Esophagus mucosa (tissue), 1 donor: Measurements from ENCODE around the gene DCANP1. TPM values are rescaled to one million over a fixed set of nuclear protein-coding genes. Genes with fewer than 3 reads are reported as not detected.

ENCODE experiments used
- ATAC-seq: fragments of 200-7000 bp; cut with Tn5 transposase; one replicate; pipeline ENCODE4 v1.9.1; 2020
- total RNA-seq: library from RNA; stranded (reverse); gene quantifications from one replicate; pipeline ENCODE4 v1.2.4, GENCODE V29; 2023
- donor health status: DM: yes; HTN: yes; CAD: no.

The DCANP1 gene
- total RNA-seq, 1 donor from 2014 or later, result not detected

DNA sequence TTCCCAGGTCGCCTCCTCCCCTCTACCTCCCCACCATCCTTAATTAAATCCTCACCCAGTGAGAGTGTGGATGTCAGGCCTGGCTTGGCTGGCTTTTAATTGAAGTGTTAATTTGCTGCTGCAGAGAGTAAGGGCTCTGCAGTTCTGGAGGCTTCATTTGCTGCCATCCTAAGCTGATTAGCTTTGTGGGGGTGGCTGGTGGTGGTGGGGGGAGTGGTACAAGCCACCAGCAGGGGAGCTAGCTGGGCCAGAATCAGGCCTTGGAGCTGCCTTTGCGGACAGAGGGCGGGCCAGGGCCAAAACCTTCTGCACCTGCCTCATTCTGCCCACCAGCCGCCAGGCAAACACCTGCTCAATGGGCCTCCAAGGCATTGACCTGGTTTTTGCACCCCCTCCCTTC, 31.8 kb upstream of the DCANP1 start:
- no peak for ATAC-seq

DNA sequence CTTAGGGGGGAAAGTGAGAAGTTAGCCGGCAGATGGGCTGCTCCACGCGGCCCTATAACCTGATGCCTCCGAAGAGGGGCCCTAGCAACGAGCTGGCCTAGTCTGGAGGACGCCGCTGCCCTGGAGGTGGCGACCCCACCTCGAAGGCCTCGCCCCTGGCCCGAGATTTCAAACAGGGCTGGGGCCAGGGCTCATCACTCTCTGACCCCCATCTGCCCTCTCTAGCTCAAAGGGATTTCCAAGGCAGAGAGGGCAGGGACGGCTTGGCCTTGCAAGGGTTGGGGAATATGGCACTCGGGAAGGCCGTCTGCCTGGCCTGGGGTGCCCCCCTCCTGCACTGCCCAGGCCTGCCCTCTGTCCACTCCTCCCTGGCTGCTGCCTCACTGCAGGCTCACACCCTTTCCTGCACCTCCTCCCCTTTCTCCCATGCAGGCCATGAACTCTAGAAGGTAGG, 30.5 kb upstream of the DCANP1 start:
- ATAC-seq, result peak; percentile 8

GRCh38 chr5:135476615-135477581, 29.8 kb upstream of the DCANP1 start:
- no peak for ATAC-seq

- ATAC-seq, result no peak
Measured at GRCh38 chr5:135473956-135474670, 27.0 kb upstream of the DCANP1 start.

- ATAC-seq, result no peak
Measured at GRCh38 chr5:135472141-135472540, 25.0 kb upstream of the DCANP1 start.

DNA sequence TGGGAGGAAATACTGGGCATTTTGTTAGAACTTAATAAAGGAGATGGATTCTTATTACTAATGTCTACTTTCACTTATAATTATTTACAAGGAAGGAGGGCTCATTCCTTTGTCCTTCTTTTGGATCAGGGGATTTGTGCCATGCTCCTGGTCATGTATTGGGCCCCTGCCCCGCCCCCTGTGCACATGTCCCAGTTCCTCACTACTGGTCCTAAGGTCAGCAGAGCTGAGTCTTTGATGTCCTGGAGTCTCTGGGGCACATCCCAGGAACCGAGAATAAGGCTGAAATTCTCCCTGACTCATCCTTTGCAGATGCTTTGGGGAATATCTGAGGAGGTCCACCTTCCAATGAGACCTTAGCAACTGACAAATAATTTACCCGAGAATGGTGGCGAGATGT, 24.6 kb upstream of the DCANP1 start:
- no peak for ATAC-seq

DNA sequence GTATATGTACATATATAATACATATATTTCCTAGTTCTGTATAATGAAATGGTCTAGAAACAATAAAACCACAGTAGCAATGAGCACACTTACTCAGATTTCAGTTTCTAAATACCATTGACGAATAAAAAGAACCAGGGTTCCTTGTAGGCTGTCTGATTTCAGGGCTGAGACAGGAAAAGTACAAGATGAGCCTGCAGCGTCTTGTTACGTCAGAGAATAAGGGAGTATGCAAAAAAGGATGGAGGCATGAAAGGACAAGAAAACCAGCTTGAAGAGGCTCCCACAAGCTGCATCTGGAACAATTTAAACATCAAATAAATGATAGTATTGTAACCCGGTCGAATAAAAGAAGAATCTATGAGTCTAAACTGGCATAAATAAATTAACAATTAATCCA, 22.8 kb upstream of the DCANP1 start:
- no peak for ATAC-seq

GRCh38 chr5:135468541-135468940, 21.4 kb upstream of the DCANP1 start:
- no peak for ATAC-seq

GRCh38 chr5:135467871-135468485, 20.8 kb upstream of the DCANP1 start:
- no peak for ATAC-seq

DNA sequence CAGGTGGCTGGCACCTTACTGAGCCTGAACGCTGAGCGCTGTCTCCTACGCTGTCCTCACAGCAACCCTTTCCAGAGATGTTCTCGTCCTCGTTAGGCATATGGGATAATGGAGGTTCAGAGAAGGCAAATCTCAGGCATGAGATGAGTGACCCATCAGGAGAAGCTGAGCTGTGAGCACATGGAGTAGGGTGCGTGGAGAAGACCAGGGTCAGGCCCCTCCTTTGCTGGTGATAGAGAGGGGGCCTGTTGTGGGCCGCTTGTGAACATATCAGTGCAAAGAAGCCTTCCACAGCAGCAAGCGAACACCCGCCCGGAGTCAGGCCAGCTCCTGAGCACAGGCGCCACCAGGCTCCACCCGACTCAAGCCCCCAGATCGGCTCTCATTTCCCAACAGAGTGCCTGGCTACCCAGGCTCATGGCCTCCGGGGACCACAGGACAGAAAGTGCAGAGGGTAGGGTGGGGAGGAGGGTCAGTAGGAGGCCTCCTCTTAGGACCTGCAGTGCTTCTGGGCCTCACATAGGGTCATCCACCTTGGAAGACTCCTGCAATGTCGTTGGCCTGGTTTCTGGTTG, 20.0 kb upstream of the DCANP1 start:
- no peak for ATAC-seq

GRCh38 chr5:135466178-135467050, 19.3 kb upstream of the DCANP1 start:
- ATAC-seq, result peak; percentile 84

DNA sequence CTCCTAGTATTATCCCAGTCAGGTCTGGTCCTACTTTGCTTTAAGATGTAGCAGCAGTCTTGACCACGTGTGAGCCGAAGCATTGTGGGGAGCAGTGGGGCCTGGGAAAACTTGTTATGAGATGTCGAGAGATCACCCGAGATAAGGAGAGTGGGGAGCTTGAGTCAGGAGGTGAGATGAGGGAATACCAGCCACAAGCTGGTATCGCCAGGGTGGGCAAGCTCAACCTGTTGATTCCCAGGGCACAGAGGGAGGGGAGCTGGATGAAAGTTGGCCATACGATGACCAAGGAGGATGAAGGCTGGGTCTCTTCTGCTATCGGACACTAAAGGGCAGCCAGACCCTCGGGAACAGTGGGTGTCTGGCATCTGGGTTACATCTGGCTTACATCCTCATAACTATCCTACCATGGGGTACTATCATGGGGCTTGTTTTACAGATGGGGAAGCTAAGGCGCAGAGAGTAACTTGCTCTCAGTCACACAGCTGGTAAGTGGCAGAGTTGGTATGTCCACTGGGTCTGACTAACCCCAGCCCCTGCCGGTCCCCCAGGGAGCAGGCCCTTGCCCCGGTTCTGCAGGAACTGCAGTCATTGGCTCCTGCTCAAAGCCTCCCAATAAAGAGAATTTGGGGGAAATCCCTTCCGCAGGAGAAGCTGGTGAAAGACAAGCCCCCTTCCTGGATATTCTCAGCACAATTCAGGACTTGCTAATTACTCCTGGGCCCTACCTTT, 18.4 kb upstream of the DCANP1 start:
- ATAC-seq, result no peak

- peak; percentile 19 for ATAC-seq
Measured at GRCh38 chr5:135462304-135462703, 15.2 kb upstream of the DCANP1 start.

DNA sequence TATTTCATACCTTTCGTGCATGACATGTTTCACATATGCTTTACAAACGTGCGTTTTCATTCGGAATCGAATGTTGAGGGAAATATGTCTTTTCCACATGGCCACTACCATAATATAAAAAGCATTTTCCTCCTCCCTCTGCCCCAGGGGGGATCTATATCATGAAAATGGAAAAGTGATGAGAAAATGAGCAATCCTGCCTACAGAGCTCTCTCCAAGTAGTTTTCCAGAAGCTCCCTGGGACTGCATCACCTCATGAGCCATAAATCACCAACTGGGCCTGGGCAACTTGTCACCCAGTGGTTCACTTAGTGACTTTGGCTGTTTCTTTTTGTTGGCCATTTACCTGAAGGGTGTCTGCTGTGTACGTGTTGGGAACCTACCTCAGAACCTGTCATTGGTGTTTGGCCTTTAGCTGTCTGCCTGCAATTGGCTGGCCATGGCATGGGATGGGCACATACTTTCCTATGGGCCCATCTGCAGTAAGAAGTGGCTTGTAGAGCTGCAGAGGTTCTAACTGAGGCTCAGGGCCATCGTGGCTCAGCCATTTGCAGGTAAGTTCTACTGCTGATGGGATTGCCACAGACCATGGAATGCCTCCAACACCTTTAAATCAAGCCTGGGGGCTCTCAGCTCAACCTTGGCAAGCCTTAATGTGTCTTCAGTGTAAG, 14.5 kb upstream of the DCANP1 start:
- no peak for ATAC-seq

DNA sequence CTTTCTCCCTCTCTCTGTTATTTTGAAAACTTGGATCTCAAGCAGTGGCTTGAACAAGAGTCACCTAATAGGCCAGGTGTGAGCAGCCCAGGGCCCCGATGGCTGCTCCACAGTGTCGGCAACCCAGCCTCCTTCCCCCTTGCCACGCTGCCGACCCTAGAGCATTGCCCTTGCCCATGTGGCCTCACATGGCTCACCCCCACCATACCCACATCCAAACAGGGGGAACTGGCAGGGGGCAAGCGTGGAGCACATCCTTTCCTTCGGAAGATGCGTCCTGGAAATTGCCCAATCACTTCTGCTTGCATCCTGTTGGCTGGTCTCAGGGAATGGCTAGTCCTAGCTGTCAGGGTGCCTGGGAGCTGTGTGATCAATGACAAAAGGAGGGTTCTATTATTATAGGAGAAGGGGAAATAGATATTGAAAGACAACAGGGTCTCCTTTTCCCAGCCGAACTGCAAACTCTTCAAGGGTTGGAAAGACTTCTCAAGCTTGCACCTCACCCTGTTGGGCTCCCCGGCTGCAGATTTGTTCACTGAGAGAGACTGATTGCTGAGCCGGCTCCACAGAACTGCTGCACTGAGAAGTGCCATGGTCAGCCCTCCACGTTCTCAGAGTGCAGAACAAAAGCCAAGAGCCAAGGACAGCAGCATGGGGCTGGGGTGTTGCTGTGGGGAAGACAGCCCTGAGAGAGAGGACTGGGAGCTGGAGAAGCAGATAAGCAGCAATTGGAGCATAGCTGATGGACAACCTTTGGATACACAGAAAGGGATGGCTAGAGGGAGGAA, 13.3 kb upstream of the DCANP1 start:
- no peak for ATAC-seq

DNA sequence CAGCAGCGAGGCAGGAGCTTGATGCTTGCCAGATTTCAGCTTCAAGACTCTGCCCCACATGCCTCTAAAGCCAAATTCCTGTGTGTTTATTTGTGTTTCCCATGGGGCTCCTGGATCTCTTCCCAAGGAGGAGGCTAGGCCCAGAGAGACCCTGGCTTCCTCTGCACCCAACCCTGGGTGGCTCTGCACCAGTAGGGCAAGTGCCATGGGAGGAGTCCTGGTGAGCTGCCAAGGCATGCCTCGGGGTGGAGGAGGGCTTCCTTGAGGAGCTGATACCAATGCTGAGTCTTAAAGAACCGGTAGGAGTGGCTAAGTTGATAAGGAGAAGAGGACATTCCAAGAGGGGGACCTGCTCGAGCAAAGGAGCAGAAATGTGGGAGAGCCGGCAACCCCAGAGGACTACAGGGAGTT, 11.8 kb upstream of the DCANP1 start:
- ATAC-seq, result no peak

DNA sequence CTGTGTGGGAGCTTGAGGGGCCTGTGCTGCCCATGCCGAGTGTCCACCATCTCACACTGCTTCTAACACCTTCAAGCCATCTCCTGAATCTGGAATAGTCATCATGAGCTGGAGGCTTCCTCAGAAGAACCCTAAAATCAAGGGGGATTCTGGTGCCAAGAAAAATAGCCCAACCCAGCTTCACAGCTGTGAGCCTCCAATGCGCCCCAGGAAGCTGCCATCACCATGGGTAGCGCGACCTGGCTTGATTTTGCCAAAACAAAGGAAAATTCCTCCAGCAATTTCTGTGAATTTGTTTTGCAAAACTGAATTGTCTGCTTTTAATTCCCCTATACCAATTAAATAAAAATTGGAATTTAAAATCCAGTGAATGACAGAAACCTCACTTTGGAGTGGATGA, 11.2 kb upstream of the DCANP1 start:
- no peak for ATAC-seq

GRCh38 chr5:135457424-135458071, 10.4 kb upstream of the DCANP1 start:
- peak; percentile 73 for ATAC-seq
